T-helper 1 cell (primary cell): ENCODE results near the gene ZNF669.
A peak's percentile ranks its signal among the peaks of the same experiment; 100 is the strongest.
"Not testable (repeated sequence)": the region's sequence is repeated elsewhere in the genome, so short reads cannot be mapped to it uniquely, and the experiment has no call there.

Experiments used
- DNase-seq, 5 donors: peaks; one replicate each; pipeline ENCODE4 v3.0.0-alpha.2; 2012 to 2020
- total RNA-seq, 4 donors: gene quantifications; one replicate each; lab custom pipeline; 2026; lab: John Stamatoyannopoulos, UW

ZNF669 gene
- 8.3 to 15.5 (median 14.5) reads per million in 4 donors for total RNA-seq

DNA sequence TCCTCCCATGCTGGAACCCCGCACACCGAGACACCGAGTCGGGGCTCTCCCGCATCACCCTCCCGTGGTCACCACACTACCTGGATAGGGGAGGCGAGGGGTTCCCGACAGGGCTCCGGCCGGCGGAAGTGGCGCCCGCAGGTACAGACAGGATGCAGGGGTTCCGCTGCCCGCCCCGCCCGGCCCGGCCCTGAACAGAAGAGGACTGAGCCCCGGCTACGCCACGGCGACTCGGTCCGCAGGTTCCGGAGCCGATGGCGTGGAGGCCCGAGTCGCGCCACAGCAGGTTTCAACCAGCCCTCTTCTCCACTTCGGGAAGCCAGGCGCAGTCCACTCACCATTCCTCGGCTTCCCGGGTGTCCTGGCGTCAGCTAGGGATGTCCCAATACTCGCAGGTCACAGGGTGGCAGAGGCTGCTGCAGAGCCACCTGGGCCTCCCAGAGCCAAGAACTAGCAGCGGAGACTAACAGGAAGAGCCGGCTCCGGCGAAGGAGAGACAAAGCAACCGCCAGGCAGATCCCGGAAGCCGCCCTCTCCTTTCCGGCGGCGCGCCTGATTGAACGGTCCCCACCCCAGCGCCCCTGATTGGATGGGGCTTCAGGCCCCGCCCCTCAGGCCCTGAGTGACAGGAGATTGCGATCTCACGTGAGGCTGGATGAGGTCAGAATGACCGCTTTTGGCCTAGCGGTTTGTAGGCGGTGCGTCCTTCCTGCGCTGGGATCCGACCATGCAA, at the start of gene ZNF669:
TSS of gene ZNF669 (minus strand) at position 498 of the 733 bp plus-strand sequence. CDS start at position 341, 157 bp downstream.
- peak; percentile 74 to 94 (median 84) for DNase-seq

DNA sequence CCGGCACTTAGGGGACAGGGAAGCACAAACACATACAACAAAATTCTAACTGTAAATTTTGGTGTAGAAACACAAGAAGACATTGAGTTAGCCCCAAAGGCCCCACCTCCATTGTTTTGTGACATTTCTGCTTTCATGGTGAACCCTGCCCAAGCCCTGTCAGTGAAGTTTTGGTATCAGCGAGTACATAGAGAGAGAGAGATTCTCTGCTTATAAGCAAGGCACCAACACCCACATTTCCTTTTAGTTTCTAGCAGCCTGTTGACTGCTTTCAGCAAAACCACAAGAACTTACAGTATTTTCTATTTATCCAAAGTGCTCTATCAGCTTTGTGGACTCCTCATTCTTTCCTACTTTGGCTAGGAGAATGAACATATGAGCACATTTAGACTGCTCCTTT, 43.6 kb upstream of the ZNF669 start:
- no peak for DNase-seq

DNA sequence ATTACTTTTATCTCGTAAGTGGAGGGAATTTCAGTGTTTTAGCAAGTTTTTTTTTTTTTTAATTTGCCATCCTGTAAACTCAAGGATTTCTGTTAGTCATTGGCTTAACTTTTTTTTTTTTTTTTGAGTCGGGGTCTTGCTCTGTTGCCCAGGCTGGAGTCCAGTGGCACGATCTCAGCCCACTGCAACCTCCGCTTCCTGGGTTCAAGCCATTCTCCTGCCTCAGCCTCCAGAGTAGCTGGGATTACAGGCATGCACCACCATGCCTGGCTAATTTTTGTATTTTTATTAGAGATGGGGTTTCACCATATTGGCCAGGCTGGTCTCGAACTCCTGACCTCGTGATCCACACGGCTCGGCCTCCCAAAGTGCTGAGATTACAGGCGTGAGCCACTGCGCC, 43.0 kb upstream of the ZNF669 start:
- DNase-seq: not testable (repeated sequence)

DNA sequence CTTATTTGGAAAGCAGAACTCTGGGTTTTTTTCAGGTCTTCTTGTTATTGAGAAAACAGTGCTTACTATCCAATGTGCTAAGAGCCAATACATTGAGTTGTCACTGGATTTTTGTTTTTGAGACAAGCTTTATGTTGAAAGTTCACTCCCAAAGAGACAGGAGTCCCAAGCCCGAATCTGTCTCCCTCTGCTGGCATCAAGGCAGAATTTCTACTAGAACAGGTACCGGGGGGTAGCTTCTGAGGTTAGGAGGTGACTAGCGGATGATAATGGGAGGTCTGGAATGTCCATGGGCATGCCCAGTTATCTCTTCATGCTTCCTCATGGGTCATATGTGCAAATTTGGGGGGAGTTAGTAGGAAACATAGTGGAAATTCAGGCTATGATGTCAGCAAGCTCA, 42.5 kb upstream of the ZNF669 start:
- DNase-seq: no peak

DNA sequence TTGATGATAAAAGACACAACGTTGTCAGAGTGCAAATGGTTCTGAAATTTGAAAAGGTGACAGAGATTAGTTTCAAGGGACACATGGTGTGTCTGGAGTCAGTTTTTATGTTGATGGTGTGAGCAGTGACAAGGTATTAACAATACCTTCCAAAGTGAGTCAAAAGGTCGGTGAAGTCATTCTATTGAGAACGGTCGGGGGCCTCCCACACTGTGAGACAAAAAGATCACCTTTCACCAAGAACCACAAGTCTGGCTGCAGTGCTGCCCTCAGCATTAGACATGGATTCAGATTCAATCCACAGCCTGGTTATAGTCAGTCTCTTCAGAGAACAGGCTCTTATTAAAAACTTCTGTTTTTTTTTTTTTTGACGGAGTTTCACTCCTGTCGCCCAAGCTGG, 41.1 kb upstream of the ZNF669 start:
- DNase-seq: no peak

DNA sequence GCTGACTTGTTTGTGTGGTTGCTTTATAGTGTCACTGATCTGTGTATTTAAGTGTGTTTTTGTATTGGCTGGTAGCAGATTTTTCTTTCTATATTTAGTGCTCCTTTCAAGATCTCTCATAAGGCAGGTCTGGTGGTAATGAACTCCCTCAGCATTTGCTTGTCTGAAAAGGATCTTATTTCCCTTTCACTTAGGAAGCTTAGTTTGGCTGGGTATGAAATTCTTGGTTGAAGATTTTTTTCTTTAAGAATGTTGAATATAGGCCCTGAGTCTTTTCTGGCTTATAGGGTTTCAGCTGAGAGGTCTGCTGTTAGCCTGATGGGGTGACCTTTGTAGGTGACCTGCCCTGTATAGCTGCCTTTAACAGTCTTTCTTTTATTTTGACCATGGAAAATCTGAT, 35.4 kb upstream of the ZNF669 start:
- not testable (repeated sequence) for DNase-seq

DNA sequence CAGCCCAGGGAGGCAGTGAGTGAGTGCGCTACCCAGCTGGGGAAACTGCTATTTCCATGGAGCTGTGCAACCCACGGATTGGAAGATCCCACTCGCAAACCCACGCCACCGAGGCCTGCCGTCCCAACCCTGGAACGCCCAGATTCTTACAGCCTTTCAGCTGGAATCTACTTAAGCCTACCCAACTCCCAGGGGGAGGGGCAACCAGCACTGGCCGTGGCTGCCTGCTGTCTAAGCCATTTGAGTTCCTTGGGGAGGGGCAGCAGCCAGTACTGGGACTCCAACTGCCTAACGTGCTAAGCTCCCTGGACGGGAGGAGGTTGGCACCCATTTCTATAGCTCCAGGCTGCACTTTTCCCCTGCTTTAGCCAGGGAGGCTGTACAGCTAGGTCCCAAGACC, 27.1 kb upstream of the ZNF669 start:
- no peak for DNase-seq

DNA sequence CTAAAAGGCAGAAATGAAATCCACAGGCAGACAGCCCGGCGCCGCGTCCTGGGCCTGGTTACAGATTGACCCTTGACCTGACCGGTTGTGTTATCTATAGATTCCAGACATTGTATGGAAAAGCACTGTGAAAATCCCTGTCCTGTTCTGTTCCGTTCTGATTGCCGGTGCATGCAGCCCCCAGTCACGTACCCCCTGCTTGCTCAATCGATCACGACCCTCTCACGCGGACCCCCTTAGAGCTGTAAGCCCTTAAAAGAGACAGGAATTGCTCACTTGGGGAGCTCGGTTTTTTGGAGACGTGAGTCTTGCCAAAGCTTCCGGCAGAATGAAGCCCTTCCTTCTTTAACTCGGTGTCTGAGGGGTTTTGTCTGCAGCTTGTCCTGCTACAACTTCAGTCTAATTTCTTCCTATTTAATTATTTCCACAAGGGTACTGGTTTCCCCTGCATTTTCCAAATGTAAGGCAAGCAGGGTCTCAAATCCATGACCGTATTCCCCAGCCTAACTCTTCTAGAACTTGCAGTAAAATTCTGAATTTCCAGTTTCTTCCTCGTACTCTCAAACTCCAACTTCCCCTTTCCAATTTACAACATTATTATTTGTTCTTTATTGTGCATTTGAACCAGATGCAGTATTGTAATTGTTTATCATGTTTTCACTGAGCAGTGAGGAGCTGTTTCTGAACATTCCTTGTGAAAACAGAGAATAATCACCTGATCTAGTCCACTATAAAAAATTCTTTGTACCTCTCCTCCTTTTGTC, 23.5 kb upstream of the ZNF669 start:
- DNase-seq: not testable (repeated sequence)

DNA sequence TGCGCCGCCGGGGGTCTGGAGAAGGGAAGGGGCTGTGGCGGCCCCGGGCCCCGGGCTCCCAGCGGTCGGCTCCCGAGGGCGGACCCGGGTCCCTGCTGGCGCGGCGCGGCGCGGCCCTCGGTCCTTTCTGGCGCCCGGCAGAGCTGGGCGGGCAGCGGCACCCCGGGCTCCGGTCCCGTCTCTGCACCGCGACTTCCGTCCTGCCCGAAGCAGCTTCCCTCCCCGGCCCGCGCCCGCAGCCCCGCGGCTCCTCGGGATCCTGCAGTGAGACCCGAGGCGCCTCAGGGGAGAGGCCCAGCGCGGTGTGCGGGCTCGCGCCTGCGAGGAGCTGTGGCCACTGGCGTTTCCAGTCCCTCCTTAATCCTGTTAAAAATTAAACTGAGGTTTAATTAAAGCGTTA, 22.4 kb upstream of the ZNF669 start:
- not testable (repeated sequence) for DNase-seq

DNA sequence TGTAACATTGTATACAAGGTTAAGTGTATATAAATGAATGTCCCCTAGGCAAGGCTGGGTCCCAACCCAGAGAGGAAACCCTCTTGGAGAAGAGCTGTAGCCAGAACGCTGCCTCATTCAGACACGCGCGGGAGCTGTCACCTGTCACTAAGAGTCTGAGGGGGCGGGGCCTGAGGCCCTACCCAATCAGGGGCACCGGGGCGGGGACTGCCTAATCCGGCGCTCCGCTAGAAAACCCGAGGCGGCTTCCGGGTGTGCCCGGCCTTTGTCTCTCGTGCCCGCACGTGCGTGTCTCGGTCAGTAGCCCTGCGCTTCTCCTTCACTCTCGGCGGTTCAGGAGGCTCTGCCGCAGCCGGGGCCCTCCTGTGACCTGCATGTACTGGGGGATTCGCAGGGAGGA, 22.0 kb upstream of the ZNF669 start:
- DNase-seq: not testable (repeated sequence)

DNA sequence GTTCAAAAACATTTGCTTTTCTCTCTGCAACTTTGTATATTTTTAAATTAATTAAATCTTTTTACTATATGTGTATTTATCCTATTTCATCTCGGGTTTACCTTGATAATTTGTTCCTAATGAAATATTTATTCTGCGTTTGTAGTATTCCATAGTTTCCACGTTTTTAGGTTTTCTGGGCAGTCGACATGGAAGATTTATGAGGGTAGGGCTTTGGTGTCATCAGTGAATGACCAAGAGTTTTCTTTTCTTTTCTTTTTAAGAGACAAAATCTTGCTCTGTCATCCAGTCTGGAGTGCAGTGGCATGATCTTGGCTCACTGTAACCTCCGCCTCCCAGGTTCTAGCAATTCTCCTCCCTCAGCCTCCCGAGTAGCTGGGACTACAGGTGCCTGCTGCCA, 17.2 kb upstream of the ZNF669 start:
- no peak for DNase-seq

DNA sequence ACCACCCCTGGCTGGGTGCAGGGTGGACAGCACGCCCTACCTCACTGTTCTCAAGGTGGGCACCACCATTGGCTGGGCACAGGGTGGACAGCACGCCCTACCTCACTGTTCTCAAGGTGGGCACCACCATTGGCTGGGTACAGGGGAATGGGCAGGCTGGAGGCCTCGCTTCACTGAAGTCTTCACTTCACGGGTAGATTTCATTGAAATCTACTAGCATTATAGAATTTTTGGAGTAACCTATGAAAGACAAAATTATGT, 16.2 kb upstream of the ZNF669 start:
- DNase-seq: not testable (repeated sequence)

DNA sequence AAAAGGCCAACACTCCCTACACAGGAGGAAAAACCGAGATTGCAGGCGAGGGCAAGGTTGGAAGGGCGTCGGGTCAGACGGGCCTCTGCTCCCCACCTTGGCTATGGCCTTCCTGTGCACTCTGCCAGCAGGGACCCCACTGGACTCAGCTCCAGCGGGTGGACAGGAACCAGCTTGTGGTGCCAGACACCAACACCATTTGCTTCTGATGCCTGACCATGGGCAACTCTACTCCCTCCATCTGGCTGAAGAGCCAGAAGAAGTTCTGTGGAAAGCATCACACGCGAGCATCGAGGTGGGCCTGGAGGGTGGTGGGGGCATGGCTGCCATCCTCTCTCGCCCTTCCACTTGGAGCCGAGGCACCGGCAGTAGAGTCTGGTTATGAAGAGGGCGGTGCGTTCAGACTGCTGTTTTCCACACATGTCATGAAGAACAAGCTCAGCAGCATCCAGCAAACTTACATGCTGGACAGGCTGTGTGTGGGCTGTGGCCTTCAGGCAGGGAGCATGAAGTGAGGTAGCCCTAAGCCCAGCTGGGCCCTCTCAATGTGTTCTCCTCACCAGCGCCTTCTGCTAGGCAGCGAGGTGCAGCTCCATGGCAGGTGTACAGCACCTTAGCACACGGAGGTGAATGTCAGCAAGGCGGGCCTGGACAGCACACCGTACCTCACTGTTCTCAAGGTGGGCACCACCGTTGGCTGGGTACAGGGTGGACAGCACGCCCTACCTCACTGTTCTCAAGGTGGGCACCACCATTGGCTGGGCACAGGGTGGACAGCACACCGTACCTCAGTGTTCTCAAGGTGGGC, 15.6 kb upstream of the ZNF669 start:
- DNase-seq: no peak

DNA sequence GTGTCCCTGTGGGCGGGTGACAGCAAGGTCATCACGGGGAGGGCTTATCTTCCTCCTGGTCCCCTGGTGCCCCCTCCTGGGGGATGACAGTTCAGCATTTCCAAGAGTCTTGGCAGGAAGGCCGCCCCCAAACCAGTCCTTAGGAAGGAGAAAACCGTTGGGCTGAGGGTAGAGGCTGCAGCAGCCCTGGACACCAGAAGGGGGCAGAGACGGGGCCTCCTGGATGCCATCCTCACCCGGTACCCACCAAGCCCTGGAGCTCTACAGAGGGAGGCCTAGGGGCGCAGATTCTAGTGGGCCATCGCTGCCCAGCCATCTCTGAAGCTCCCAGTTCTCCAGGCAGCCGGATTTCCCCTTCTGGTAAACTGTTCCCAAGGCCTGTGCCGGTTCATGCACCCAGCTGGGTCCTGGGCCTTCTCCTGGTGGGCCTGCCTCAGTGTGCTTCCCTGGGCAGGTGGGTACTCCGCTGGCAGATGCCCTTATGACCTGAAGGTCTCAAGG, 14.8 kb upstream of the ZNF669 start:
- peak in 1 of 5 donors; percentile 22 for DNase-seq

DNA sequence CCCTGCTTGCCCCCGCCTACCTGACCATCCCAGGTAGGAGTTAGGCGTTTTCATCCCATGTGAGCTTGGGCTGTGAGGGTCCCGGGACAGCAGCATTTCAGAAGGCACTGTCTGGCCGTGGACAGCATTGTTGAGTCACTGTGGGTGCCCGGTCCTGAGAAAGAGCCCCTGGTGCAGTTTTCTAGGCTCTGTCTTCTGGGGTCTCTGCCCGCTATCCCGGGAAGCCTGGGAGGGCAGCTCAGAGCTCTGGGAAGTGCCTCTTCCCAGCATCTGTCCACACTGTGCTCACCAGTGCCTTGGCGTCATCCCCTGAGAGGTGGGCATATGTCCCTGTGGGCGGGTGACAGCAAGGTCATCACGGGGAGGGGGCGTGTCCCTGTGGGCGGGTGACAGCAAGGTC, 11.4 kb upstream of the ZNF669 start:
- DNase-seq: no peak

DNA sequence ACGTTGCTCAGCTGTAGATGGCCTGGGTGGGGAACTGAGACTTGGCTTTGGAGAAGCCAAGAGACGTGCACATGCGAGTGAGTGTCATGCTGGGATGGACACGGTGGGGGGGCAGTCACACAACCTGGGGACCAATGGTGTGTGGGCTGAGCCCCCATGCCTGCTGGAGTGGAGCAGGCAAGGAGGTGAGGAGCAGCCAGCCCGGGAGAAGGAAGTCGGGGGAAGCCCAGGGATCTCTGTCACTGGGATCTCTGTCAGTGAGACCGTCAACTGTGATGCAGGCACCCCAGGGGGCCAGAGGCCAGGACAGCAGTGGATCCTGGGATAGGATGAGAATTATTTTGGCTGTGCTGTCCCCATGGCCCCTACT, 11.0 kb upstream of the ZNF669 start:
- no peak for DNase-seq

DNA sequence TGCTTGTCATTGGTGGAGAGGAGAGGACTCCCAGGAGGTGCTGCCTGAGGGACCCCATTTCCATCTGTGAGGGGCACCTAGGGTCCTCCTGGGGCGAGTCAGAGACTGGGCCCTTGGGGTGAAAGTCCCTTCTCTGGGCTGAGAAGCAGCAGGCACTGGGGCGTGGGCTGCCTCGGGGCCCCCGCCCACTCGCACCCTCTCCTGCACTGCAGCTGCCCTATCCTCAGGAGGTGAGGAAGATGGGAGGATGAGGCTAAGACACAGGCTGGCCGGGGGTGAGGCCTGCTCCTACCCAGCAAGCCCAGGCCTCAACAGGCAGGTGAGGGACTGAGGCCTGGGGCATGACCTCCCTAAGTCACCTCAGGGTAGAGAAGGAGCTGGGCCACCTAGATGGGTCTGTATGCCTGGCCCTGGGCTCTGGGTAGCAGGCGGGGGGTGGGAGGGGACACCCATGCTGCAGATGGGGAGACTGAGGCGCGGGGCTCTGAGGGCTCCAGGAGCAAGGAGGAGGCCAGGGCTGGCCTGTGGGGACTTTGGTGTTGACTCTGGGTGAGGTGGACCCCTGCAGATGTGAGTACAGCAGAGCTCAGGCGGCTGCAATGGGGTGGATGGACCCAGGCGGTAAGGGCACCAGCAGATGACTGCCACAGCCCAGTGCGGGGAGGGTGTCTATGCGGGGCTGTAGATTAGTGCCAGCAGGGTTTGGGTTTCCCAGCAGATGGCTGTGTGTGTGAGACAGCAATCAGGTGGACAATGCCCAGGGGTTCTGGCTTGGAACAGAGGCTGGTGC, 10.4 kb upstream of the ZNF669 start:
- DNase-seq: no peak

DNA sequence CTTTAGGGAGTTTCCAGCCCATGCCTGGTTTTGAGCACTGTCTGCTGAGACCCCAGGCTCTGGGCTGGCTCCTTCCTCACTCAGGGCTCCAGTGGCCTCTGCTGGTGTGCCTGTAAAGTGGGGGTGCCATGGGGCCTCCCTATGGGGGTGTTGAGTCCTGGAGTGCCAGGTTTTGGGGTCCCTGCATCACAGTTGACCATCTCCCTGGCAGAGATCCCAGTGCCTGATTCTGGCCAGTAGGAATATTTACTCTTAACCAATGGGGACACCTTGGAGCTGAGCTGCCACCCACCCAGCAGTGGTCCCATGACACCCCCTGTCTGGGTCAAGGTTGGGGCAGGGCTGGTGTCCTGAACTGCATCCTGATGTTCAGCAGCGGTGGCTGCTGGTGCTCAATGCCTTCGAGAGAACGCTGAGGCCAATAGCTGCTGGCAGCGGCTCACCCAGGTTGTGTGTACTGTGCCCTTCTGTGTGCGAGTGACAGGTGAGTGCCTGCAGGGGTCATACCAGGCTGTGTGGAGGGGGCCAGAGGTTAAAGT, 9.6 kb upstream of the ZNF669 start:
- DNase-seq: no peak

DNA sequence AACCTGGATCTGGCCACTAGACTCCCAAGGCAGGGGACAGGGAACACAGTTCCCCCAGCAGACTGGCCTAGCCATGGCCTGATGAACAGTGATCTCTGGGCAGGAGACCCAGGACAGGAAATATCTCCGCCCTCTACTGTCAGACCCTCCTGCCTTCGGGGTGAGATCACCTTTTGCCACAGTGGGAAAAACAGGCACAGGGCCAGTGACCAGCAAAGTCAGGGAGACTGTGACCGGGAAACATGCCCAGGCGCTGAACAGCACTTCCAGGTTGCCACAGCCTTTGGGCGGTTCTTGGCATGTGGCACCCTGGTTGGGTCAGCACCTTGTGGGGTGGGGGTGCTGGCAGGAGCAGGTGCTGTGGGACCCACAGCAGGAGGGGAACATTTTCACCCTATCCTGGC, 8.9 kb upstream of the ZNF669 start:
- no peak for DNase-seq

DNA sequence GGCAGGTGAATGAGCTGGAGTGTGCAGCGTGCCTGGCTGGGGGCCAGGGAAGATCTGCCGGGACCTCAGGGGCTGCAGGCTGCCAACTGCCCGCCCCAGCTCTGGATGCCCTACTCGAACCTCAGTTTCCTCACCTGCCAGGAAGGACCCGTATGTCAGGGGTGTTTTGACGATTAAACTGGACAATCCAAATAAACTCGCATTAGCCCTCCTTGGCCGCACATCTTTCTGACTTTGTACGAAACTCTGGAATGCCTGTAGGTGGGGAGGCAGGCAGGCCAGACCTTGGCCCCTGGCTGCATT, 8.3 kb upstream of the ZNF669 start:
- DNase-seq: no peak

DNA sequence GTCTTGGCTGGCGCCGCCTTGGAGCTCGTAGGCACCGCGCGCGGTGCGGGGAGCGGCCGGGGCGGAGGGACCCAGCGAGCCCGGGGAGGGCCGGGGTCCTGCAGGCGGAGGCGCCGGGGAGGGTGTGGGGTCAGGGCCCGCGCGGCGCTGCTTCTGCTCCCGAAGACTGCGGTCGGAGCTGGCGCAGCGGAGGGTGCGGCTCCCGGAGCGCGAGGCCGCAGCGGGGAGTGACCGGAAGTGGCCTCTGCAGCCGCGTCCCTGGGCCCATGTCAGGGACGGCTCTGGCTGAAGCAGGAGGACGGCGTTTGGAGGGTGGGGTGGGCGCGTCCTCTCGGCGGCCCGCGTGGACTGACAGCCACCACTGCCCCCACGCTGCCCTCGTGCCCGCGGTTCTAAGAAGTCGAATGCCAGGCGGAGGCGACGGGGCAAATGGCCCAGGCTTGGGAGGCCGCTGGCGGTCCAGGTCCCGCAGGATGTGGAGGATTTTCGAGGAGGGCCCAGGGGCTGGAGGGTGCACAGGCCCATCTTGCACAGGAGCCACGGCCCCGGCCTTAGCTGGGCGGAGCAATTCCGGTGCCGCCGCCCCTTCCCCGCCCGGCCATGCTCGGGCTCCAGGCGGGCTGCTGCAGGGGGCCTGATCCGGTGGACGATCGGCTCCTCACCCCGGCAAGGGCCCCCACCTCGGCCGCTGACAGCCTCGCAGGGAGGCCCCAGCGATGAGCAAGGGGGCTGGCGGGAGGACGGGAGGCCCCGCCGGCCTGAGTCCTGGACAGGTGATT, 7.7 kb upstream of the ZNF669 start:
- DNase-seq: no peak

DNA sequence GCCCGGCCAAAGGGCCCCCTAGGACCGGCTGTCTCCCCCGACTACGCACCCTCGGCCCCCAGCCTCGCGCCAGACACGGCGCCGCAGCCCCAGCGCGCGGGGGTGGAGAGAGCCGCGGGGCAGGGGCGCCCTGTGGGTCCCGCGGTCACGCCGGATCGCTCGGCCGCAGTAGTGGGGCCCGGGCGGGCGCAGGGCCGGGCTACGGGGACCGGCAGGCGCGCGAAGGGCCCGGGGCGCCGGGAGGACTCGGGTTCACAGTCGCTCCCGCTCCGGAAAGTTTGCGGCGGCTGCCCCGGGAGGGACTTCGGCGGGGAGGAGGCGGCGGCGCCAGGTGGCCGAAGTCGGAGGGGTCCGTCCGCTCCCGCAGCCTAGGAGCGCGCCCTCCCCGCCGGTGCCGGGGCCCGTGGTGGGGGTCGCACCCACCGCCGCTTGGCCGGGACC, 7.1 kb upstream of the ZNF669 start:
- DNase-seq: no peak
